CD14-positive monocyte (primary cell): ENCODE data around the gene DUSP16. TPM values are rescaled to one million over a fixed set of nuclear protein-coding genes. Genes with fewer than 3 reads are reported as not detected.

Source experiments
- DNase-seq, 3 donors: peaks; one replicate each; pipeline ENCODE4 v3.0.0-alpha.2; 2011 to 2022
- H2AFZ ChIP-seq: 2 replicates; pipeline ENCODE4 v1.6.0; 2012; ENCODE audit warnings: mild to moderate bottlenecking, low read depth, low read length, inconsistent platforms; ENCODE audit not compliant: insufficient read depth, poor library complexity, severe bottlenecking
- H3K27ac ChIP-seq, 2 donors: 1 replicate in 1 of 2; 2 replicates in 1 of 2; pipeline ENCODE4 v1.5.1; 2012 to 2013; ENCODE audit warnings: low read length in 2 of 2, control low read depth in 1 of 2, inconsistent platforms in 1 of 2, low read depth in 1 of 2, mild to moderate bottlenecking in 1 of 2
- H3K27me3 ChIP-seq, 2 donors: one replicate each; pipeline versions ENCODE4 v1.6.0 to v1.6.1; 2011 to 2013; ENCODE audit warnings: low read length in 2 of 2; ENCODE audit not compliant: control insufficient read depth in 2 of 2, insufficient read depth in 2 of 2
- H3K36me3 ChIP-seq, 2 donors: replicated peaks in 1 of 2; 1 replicate in 1 of 2; 2 replicates in 1 of 2; pipeline versions ENCODE4 v1.5.1 to v1.6.1; 2012 to 2013; ENCODE audit warnings: low read length in 2 of 2, control low read depth in 1 of 2, inconsistent platforms in 1 of 2, mild to moderate bottlenecking in 1 of 2; ENCODE audit not compliant: insufficient read depth in 2 of 2, control insufficient read depth in 1 of 2
- H3K4me1 ChIP-seq, 2 donors: 1 replicate in 1 of 2; 2 replicates in 1 of 2; pipeline versions ENCODE4 v1.5.1 to v1.6.1; 2012 to 2013; ENCODE audit warnings: low read length in 2 of 2, control low read depth in 1 of 2, inconsistent platforms in 1 of 2, mild to moderate bottlenecking in 1 of 2, moderate library complexity in 1 of 2; ENCODE audit not compliant: insufficient read depth in 2 of 2, control insufficient read depth in 1 of 2
- H3K4me2 ChIP-seq: replicated peaks from 2 replicates; pipeline ENCODE3; 2012; ENCODE audit warnings: low read length, moderate library complexity, mild to moderate bottlenecking; ENCODE audit not compliant: poor library complexity, severe bottlenecking; ENCODE audit errors: extremely low read depth
- H3K4me3 ChIP-seq, 3 experiments: fragments of 200-600 bp in 1 of 3; sonication (generic) in 1 of 3; replicated peaks in 1 of 3; 1 replicate in 2 of 3; 2 replicates in 1 of 3; pipeline ENCODE4 v1.5.1; 2011 to 2013; ENCODE audit warnings: low read length in 3 of 3, mild to moderate bottlenecking in 3 of 3, control low read depth in 2 of 3, low read depth in 2 of 3, inconsistent platforms in 1 of 3, moderate library complexity in 1 of 3
- H3K79me2 ChIP-seq: 2 replicates; pipeline ENCODE4 v1.6.0; 2012; ENCODE audit warnings: mild to moderate bottlenecking, control low read depth, inconsistent platforms, low read length, moderate library complexity; ENCODE audit not compliant: insufficient read depth
- H3K9ac ChIP-seq: 2 replicates; pipeline ENCODE4 v1.6.0; 2017; ENCODE audit warnings: low read length, mild to moderate bottlenecking; ENCODE audit not compliant: insufficient read depth, poor library complexity, severe bottlenecking
- H3K9me3 ChIP-seq, 2 donors: replicated peaks in 1 of 2; 1 replicate in 1 of 2; 2 replicates in 1 of 2; pipeline versions ENCODE4 v1.5.1 to v1.6.1; 2012 to 2013; ENCODE audit warnings: low read length in 2 of 2, control low read depth in 1 of 2; ENCODE audit not compliant: control insufficient read depth in 1 of 2, insufficient read depth in 1 of 2
- H4K20me1 ChIP-seq: 2 replicates; pipeline ENCODE4 v1.6.0; 2012; ENCODE audit warnings: mild to moderate bottlenecking, low read length, control low read depth, moderate library complexity; ENCODE audit not compliant: insufficient read depth
- H3K27ac Mint-ChIP-seq, 7 donors: one replicate each; pipeline ENCODE4 v1.8.0; 2020; ENCODE audit warnings: mild to moderate bottlenecking in 7 of 7, mixed read lengths in 7 of 7, moderate library complexity in 6 of 7, inconsistent platforms in 2 of 7
- H3K27me3 Mint-ChIP-seq, 3 donors: one replicate each; pipeline ENCODE4 v1.8.0; 2021 to 2022; ENCODE audit warnings: low read depth in 3 of 3, mild to moderate bottlenecking in 3 of 3, mixed read lengths in 3 of 3, moderate library complexity in 3 of 3, inconsistent platforms in 1 of 3
- H3K36me3 Mint-ChIP-seq, 2 donors: one replicate each; pipeline ENCODE4 v1.8.0; 2020; ENCODE audit warnings: mixed read lengths in 2 of 2, inconsistent platforms in 1 of 2, mild to moderate bottlenecking in 1 of 2
- H3K4me1 Mint-ChIP-seq: one replicate; pipeline ENCODE4 v1.8.0; 2020; ENCODE audit warnings: mild to moderate bottlenecking, mixed read lengths
- H3K4me3 Mint-ChIP-seq, 2 donors: one replicate each; pipeline ENCODE4 v1.8.0; 2020; ENCODE audit warnings: mild to moderate bottlenecking in 2 of 2, mixed read lengths in 2 of 2, moderate library complexity in 1 of 2
- H3K9me3 Mint-ChIP-seq, 7 donors: one replicate each; pipeline ENCODE4 v1.8.0; 2020 to 2022; ENCODE audit warnings: mixed read lengths in 7 of 7, mild to moderate bottlenecking in 6 of 7, moderate library complexity in 6 of 7, inconsistent platforms in 2 of 7
- CTCF ChIP-seq: fragments of 200-600 bp; IDR thresholded peaks from one replicate; pipeline ENCODE4 v1.8.0; 2022; ENCODE audit warnings: antibody characterized with exemption, mild to moderate bottlenecking
- WGBS: methylation state at CpG from one replicate; pipeline ENCODE4 v1.1.5; 2013; ENCODE audit warnings: missing lambda C conversion rate; ENCODE audit not compliant: insufficient coverage; 5-methylcytosine and 5-hydroxymethylcytosine counted together
- intact Hi-C, 2 donors: fragments of 100-400 bp; cut with micrococcal nuclease; formaldehyde crosslinking; loops; one replicate each; pipeline versions ENCODE4 v1.15.0 to v1.15.1; 2023
- polyA plus RNA-seq, 3 donors: library from polyadenylated mRNA; depleted of rRNA in 1 of 3; unstranded in 2 of 3; stranded (reverse) in 1 of 3; fragments of 300-500 nt in 2 of 3; fragments of >200 nt in 1 of 3; fragmentation: Illumina TruSeq in 2 of 3; gene quantifications; 1 replicate in 2 of 3; 2 replicates in 1 of 3; pipeline ENCODE4 v1.2.3, GENCODE V29; 2012 to 2021

The DUSP16 gene
- polyA plus RNA-seq, 3 donors = 0.04 to 0.46 (median 0.27) TPM

GRCh38 chr12:12465522-12465921, 97.1 kb downstream of the DUSP16 start:
- intact Hi-C loops = loop anchor here in 1 of 2 donors (10.0 kb wide), 1 partner anchor 99 kb away; the partner anchor contains the start of gene DUSP16
- peaks cover 21% of the 10 kb centered on the region for H3K4me1 Mint-ChIP-seq
- Histone ChIP-seq H4K20me1 (no peaks in the 10 kb centered on the region), H2AFZ (no peak overlapping the region), H3K4me2 (no peak overlapping the region), H3K9ac (no peak overlapping the region), H3K4me1 (peaks cover 12 to 13% of the 10 kb centered on the region in 2 donors), H3K4me3 (no peak overlapping the region), H3K27ac (no peak overlapping the region), H3K79me2 (no peaks in the 10 kb centered on the region), H3K36me3 (peaks cover 0 to 13% of the 10 kb centered on the region in 2 donors), H3K9me3 (no peaks in the 10 kb centered on the region), H3K27me3 (no peaks in the 10 kb centered on the region)
- DNase-seq = no peak
- H3K4me3 Mint-ChIP-seq = no peak overlapping the region
- H3K27ac Mint-ChIP-seq = peak overlapping the region in 2 of 7 donors; percentile 22 to 65
- WGBS = 97% methylated on average over 20 of the region's 20 CpGs
- peaks cover 31 to 37% of the 10 kb centered on the region in 2 donors for H3K36me3 Mint-ChIP-seq
- peaks cover 0 to 3% (median 1%) of the 10 kb centered on the region in 3 donors for H3K27me3 Mint-ChIP-seq
- TF ChIP-seq CTCF = no peak
- H3K9me3 Mint-ChIP-seq = peaks cover 0 to 3% (median 1%) of the 10 kb centered on the region in 7 donors

GRCh38 chr12:12461923-12462315, 100.7 kb downstream of the DUSP16 start:
- H3K9me3 ChIP-seq = no peaks in the 10 kb centered on the region
- Mint-ChIP-seq H3K9me3 (peaks cover 0 to 1% (median 0%) of the 10 kb centered on the region in 7 donors), H3K27ac (no peak overlapping the region), H3K27me3 (peaks cover 0 to 1% (median 0%) of the 10 kb centered on the region in 3 donors), H3K4me3 (no peak overlapping the region), H3K4me1 (peaks cover 16% of the 10 kb centered on the region), H3K36me3 (peaks cover 8 to 18% of the 10 kb centered on the region in 2 donors)
- H3K4me3 ChIP-seq = no peak overlapping the region
- H3K27ac ChIP-seq = no peak overlapping the region
- H3K4me1 ChIP-seq = peaks cover 0 to 3% of the 10 kb centered on the region in 2 donors
- no peak overlapping the region for H2AFZ ChIP-seq
- WGBS = 90% methylated on average over 2 of the region's 5 CpGs
- H3K27me3 ChIP-seq = no peaks in the 10 kb centered on the region
- H3K9ac ChIP-seq = no peak overlapping the region
- H3K79me2 ChIP-seq = no peaks in the 10 kb centered on the region
- TF ChIP-seq CTCF = no peak
- H3K36me3 ChIP-seq = peaks cover 0 to 13% of the 10 kb centered on the region in 2 donors
- intact Hi-C loops = loop anchor here in 1 of 2 donors (10.0 kb wide), 1 partner anchor 103 kb away; the partner anchor contains the start of gene DUSP16
- H4K20me1 ChIP-seq = no peaks in the 10 kb centered on the region
- no peak for DNase-seq
- H3K4me2 ChIP-seq = no peak overlapping the region
